ENCODE results near the gene TCEAL2. TPM values are rescaled to one million over a fixed set of nuclear protein-coding genes. Genes with fewer than 3 reads are reported as not detected.
"Not testable (repeated sequence)": the region's sequence is repeated elsewhere in the genome, so short reads cannot be mapped to it uniquely, and the experiment has no call there.

The TCEAL2 gene
- polyA plus RNA-seq, 1 donor from 2014 or later, result not detected

DNA sequence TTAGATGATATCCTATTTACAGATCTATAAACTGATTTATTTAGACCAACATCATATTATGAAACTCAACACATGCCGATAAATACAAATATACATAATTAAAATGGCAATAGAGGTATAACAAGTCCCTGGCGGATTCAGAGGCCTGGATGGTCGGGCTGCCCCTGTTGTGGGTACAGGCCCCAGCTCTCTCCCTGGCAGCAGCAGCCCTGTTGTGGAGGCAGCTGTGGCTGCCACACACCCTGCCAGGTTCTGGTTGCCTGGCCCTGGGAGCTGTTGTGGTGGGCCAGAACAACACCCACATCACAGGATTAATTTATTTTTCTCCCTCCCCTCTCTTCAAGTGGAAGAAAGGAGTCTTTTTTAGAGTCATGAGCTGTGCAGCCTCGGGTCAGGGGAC lies 12.1 kb upstream of the TCEAL2 start:
- Histone ChIP-seq H3F3A (ENCODE audit: insufficient read depth, low read length, poor library complexity, severe bottlenecking) (no peaks in the 10 kb centered on the region), H2AFZ (ENCODE audit: low read depth, low read length) (no peak overlapping the region), H3K27me3 (ENCODE audit: insufficient read depth, low read depth, low read length) (no peaks in the 10 kb centered on the region), H3K9me2 (ENCODE audit: insufficient read depth, low read length) (no peaks in the 10 kb centered on the region), H3K79me2 (replicated peaks; ENCODE audit: insufficient read depth, low read length) (no peaks in the 10 kb centered on the region), H3K9ac (ENCODE audit: low read length) (no peak overlapping the region), H3K9me3 (ENCODE audit: low read length) (no peaks in the 10 kb centered on the region), H3K4me3 (ENCODE audit: low read length) (no peak overlapping the region), H4K20me1 (ENCODE audit: insufficient read depth) (no peaks in the 10 kb centered on the region), H3K4me2 (ENCODE audit: low read length) (no peak overlapping the region), H3K27ac (ENCODE audit: low read length) (no peak overlapping the region), H3K36me3 (ENCODE audit: insufficient read depth, low read length) (no peaks in the 10 kb centered on the region)
- no peak for TF ChIP-seq SMC3 (conservative IDR thresholded peaks at IDR 0.05; ENCODE audit: poor library complexity)
- no peak for TF ChIP-seq POLR2AphosphoS5 (IDR thresholded peaks at IDR 0.05)
- TF ChIP-seq RAD21 (conservative IDR thresholded peaks at IDR 0.05), result no peak
- TF ChIP-seq MXI1 (conservative IDR thresholded peaks at IDR 0.05; ENCODE audit: poor library complexity, severe bottlenecking), result no peak
- no peak for TF ChIP-seq TAF1 (IDR thresholded peaks at IDR 0.05; ENCODE audit: low read depth)
- TF ChIP-seq REST (IDR thresholded peaks at IDR 0.05; ENCODE audit: borderline replicate concordance), result no peak
- no peak for TF ChIP-seq EZH2 (IDR thresholded peaks at IDR 0.05; ENCODE audit: borderline replicate concordance, insufficient read depth, low read length, poor library complexity, severe bottlenecking)
- no peak for TF ChIP-seq EP300 (conservative IDR thresholded peaks at IDR 0.05; ENCODE audit: poor library complexity, severe bottlenecking)
- TF ChIP-seq, protein P1, sequence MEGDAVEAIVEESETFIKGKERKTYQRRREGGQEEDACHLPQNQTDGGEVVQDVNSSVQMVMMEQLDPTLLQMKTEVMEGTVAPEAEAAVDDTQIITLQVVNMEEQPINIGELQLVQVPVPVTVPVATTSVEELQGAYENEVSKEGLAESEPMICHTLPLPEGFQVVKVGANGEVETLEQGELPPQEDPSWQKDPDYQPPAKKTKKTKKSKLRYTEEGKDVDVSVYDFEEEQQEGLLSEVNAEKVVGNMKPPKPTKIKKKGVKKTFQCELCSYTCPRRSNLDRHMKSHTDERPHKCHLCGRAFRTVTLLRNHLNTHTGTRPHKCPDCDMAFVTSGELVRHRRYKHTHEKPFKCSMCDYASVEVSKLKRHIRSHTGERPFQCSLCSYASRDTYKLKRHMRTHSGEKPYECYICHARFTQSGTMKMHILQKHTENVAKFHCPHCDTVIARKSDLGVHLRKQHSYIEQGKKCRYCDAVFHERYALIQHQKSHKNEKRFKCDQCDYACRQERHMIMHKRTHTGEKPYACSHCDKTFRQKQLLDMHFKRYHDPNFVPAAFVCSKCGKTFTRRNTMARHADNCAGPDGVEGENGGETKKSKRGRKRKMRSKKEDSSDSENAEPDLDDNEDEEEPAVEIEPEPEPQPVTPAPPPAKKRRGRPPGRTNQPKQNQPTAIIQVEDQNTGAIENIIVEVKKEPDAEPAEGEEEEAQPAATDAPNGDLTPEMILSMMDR (IDR thresholded peaks at IDR 0.05; ENCODE audit: poor library complexity, severe bottlenecking), result no peak

DNA sequence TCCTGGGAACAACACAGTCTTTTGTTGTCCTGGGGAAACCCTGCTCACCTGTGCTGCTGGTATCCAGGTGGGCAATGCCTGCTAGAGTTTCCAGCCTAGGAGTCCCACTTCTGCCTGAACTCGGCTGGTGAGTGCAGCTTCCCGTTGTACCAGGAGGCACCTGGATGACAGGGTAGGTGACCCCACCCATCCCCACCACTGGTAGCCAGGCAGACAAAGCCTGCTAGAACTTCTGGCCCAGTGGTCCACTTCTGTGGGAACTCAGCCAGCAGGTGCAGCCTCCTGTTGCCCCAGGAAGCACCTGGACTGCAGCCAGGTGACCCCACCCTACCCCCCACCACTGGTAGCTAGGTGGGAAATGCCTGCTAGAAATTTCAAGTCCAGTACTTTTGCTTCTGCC lies 9.7 kb upstream of the TCEAL2 start:
- Histone ChIP-seq H3F3A (ENCODE audit: insufficient read depth, low read length, poor library complexity, severe bottlenecking) (no peaks in the 10 kb centered on the region), H3K4me3 (ENCODE audit: low read length) (no peak overlapping the region), H2AFZ (ENCODE audit: low read depth, low read length) (no peak overlapping the region), H3K9ac (ENCODE audit: low read length) (no peak overlapping the region), H3K79me2 (replicated peaks; ENCODE audit: insufficient read depth, low read length) (no peaks in the 10 kb centered on the region), H3K27me3 (ENCODE audit: insufficient read depth, low read depth, low read length) (no peaks in the 10 kb centered on the region), H3K36me3 (ENCODE audit: insufficient read depth, low read length) (no peaks in the 10 kb centered on the region), H3K9me2 (ENCODE audit: insufficient read depth, low read length) (no peaks in the 10 kb centered on the region), H3K27ac (ENCODE audit: low read length) (no peak overlapping the region), H3K9me3 (ENCODE audit: low read length) (no peaks in the 10 kb centered on the region), H3K4me2 (ENCODE audit: low read length) (no peak overlapping the region), H4K20me1 (ENCODE audit: insufficient read depth) (no peaks in the 10 kb centered on the region)
- TF ChIP-seq TAF1 (IDR thresholded peaks at IDR 0.05; ENCODE audit: low read depth) (no peak), EP300 (conservative IDR thresholded peaks at IDR 0.05; ENCODE audit: poor library complexity, severe bottlenecking) (no peak), SMC3 (conservative IDR thresholded peaks at IDR 0.05; ENCODE audit: poor library complexity) (no peak), EZH2 (IDR thresholded peaks at IDR 0.05; ENCODE audit: borderline replicate concordance, insufficient read depth, low read length, poor library complexity, severe bottlenecking) (no peak), REST (IDR thresholded peaks at IDR 0.05; ENCODE audit: borderline replicate concordance) (no peak), MXI1 (conservative IDR thresholded peaks at IDR 0.05; ENCODE audit: poor library complexity, severe bottlenecking) (no peak), RAD21 (conservative IDR thresholded peaks at IDR 0.05) (no peak), POLR2AphosphoS5 (IDR thresholded peaks at IDR 0.05) (no peak)
- TF ChIP-seq, protein P1 (IDR thresholded peaks at IDR 0.05; ENCODE audit: poor library complexity, severe bottlenecking), result no peak

- H3K4me3 ChIP-seq (ENCODE audit: low read length); H3K36me3 ChIP-seq (ENCODE audit: insufficient read depth, low read length); H3K27me3 ChIP-seq (ENCODE audit: insufficient read depth, low read depth, low read length); H3K9ac ChIP-seq (ENCODE audit: low read length); H3K9me3 ChIP-seq (ENCODE audit: low read length); H4K20me1 ChIP-seq (ENCODE audit: insufficient read depth); H3F3A ChIP-seq (ENCODE audit: insufficient read depth, low read length, poor library complexity, severe bottlenecking); H2AFZ ChIP-seq (ENCODE audit: low read depth, low read length); H3K9me2 ChIP-seq (ENCODE audit: insufficient read depth, low read length); H3K79me2 ChIP-seq (replicated peaks; ENCODE audit: insufficient read depth, low read length); H3K4me2 ChIP-seq (ENCODE audit: low read length); H3K27ac ChIP-seq (ENCODE audit: low read length): not testable (repeated sequence)
Observed at GRCh38 chrX:102125014-102125413, 465 bp upstream of the TCEAL2 start.
